Esophagus muscularis mucosa (tissue), 3 donors: ENCODE results near the gene OSBPL10.

Source experiments
- POLR2AphosphoS5 ChIP-seq, 2 donors: sonication (generic); formaldehyde crosslinking; IDR thresholded peaks; one replicate each; pipeline ENCODE4 v1.6.1; 2017; ENCODE audit warnings: antibody characterized with exemption in 2 of 2
- TF ChIP-seq, protein P1 (sequence below), 3 experiments: fragments of 200-600 bp in 2 of 3; fragments of 450-650 bp in 1 of 3; sonication (generic) in 2 of 3; IDR thresholded peaks; one replicate each; pipeline ENCODE4 v1.5.1; 2017 to 2019; ENCODE audit warnings: antibody characterized with exemption in 3 of 3, mild to moderate bottlenecking in 2 of 3, moderate library complexity in 1 of 3

GRCh38 chr3:31696009-31696297 is 285.1 kb downstream of the OSBPL10 start:
- TF ChIP-seq, protein P1, sequence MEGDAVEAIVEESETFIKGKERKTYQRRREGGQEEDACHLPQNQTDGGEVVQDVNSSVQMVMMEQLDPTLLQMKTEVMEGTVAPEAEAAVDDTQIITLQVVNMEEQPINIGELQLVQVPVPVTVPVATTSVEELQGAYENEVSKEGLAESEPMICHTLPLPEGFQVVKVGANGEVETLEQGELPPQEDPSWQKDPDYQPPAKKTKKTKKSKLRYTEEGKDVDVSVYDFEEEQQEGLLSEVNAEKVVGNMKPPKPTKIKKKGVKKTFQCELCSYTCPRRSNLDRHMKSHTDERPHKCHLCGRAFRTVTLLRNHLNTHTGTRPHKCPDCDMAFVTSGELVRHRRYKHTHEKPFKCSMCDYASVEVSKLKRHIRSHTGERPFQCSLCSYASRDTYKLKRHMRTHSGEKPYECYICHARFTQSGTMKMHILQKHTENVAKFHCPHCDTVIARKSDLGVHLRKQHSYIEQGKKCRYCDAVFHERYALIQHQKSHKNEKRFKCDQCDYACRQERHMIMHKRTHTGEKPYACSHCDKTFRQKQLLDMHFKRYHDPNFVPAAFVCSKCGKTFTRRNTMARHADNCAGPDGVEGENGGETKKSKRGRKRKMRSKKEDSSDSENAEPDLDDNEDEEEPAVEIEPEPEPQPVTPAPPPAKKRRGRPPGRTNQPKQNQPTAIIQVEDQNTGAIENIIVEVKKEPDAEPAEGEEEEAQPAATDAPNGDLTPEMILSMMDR (IDR thresholded peaks at IDR 0.05): no peak
- TF ChIP-seq POLR2AphosphoS5 (IDR thresholded peaks at IDR 0.05): no peak
